ENCODE results near the gene LRRC37A2. TPM values are rescaled to one million over a fixed set of nuclear protein-coding genes. Genes with fewer than 3 reads are reported as not detected.
"Not testable (repeated sequence)": the region's sequence is repeated elsewhere in the genome, so short reads cannot be mapped to it uniquely, and the experiment has no call there.

The LRRC37A2 gene
- 10 to 100 TPM; 12.0 to 38.7 (median 19.9) TPM for total RNA-seq

- H3K27ac ChIP-seq; H3K4me3 ChIP-seq; in situ Hi-C loops (cut with MboI; ENCODE audit: low pct_unique_long_range_greater_than_20kb in 2 of 9, low sequenced_read_pairs in 9 of 9, unreplicated experiment in 9 of 9); ATAC-seq (replicated peaks in 6 of 8); H3K4me1 ChIP-seq (replicated peaks in 1 of 2): not testable (repeated sequence)
- WGBS, 10 experiments = no CpG with 5 or more reads among the region's 11 CpGs
Observed at GRCh38 chr17:46512168-46512567, at the start of gene LRRC37A2. Gene LRRC37A2 (plus strand): TSS chr17:46512468. CDS start chr17:46512713, 245 bp downstream.

GRCh38 chr17:46467618-46468017 lies 44.6 kb upstream of the LRRC37A2 start:
- H3K27ac ChIP-seq; H3K4me1 ChIP-seq (replicated peaks in 1 of 2); H3K4me3 ChIP-seq; in situ Hi-C loops (cut with MboI; ENCODE audit: low pct_unique_long_range_greater_than_20kb in 2 of 9, low sequenced_read_pairs in 9 of 9, unreplicated experiment in 9 of 9): not testable (repeated sequence)
- peak in 1 of 8 experiments; percentile 74 for ATAC-seq (replicated peaks in 6 of 8)
- WGBS, 10 experiments = no CpG with 5 or more reads among the region's 5 CpGs

- H3K4me1 ChIP-seq (replicated peaks in 1 of 2); ATAC-seq (replicated peaks in 6 of 8); H3K4me3 ChIP-seq; in situ Hi-C loops (cut with MboI; ENCODE audit: low pct_unique_long_range_greater_than_20kb in 2 of 9, low sequenced_read_pairs in 9 of 9, unreplicated experiment in 9 of 9); H3K27ac ChIP-seq: not testable (repeated sequence)
- no CpG with 5 or more reads among the region's 3 CpGs for WGBS, 10 experiments
Observed at GRCh38 chr17:46474489-46474888, 37.8 kb upstream of the LRRC37A2 start.

GRCh38 chr17:46475583-46475982 lies 36.7 kb upstream of the LRRC37A2 start:
- in situ Hi-C loops (cut with MboI; ENCODE audit: low pct_unique_long_range_greater_than_20kb in 2 of 9, low sequenced_read_pairs in 9 of 9, unreplicated experiment in 9 of 9); H3K4me1 ChIP-seq (replicated peaks in 1 of 2); H3K27ac ChIP-seq; H3K4me3 ChIP-seq; ATAC-seq (replicated peaks in 6 of 8): not testable (repeated sequence)
- no CpG with 5 or more reads among the region's 2 CpGs for WGBS, 10 experiments

- ATAC-seq (replicated peaks in 6 of 8) = peak in 5 of 8 experiments; percentile 12 to 75 (median 59)
- H3K4me3 ChIP-seq; H3K4me1 ChIP-seq (replicated peaks in 1 of 2); H3K27ac ChIP-seq; in situ Hi-C loops (cut with MboI; ENCODE audit: low pct_unique_long_range_greater_than_20kb in 2 of 9, low sequenced_read_pairs in 9 of 9, unreplicated experiment in 9 of 9): not testable (repeated sequence)
- no CpG with 5 or more reads among the region's 3 CpGs for WGBS, 10 experiments
Observed at GRCh38 chr17:46478823-46479222, 33.4 kb upstream of the LRRC37A2 start.

- in situ Hi-C loops (cut with MboI; ENCODE audit: low pct_unique_long_range_greater_than_20kb in 2 of 9, low sequenced_read_pairs in 9 of 9, unreplicated experiment in 9 of 9); ATAC-seq (replicated peaks in 6 of 8); H3K4me3 ChIP-seq; H3K27ac ChIP-seq; H3K4me1 ChIP-seq (replicated peaks in 1 of 2): not testable (repeated sequence)
- no CpG with 5 or more reads among the region's 2 CpGs for WGBS, 10 experiments
Observed at GRCh38 chr17:46481310-46481709, 31.0 kb upstream of the LRRC37A2 start.

- H3K4me3 ChIP-seq; in situ Hi-C loops (cut with MboI; ENCODE audit: low pct_unique_long_range_greater_than_20kb in 2 of 9, low sequenced_read_pairs in 9 of 9, unreplicated experiment in 9 of 9); H3K27ac ChIP-seq; ATAC-seq (replicated peaks in 6 of 8); H3K4me1 ChIP-seq (replicated peaks in 1 of 2): not testable (repeated sequence)
- no CpG with 5 or more reads among the region's 16 CpGs for WGBS, 10 experiments
Observed at GRCh38 chr17:46492021-46492420, 20.2 kb upstream of the LRRC37A2 start.

- peak in 1 of 8 experiments; percentile 41 for ATAC-seq (replicated peaks in 6 of 8)
- in situ Hi-C loops (cut with MboI; ENCODE audit: low pct_unique_long_range_greater_than_20kb in 2 of 9, low sequenced_read_pairs in 9 of 9, unreplicated experiment in 9 of 9); H3K4me3 ChIP-seq; H3K27ac ChIP-seq; H3K4me1 ChIP-seq (replicated peaks in 1 of 2): not testable (repeated sequence)
- WGBS, 10 experiments = no CpG with 5 or more reads among the region's 6 CpGs
Observed at GRCh38 chr17:46499437-46500139, 12.7 kb upstream of the LRRC37A2 start.

GRCh38 chr17:46505896-46506295 lies 6.4 kb upstream of the LRRC37A2 start:
- no CpG with 5 or more reads among the region's 7 CpGs for WGBS, 10 experiments
- in situ Hi-C loops (cut with MboI; ENCODE audit: low pct_unique_long_range_greater_than_20kb in 2 of 9, low sequenced_read_pairs in 9 of 9, unreplicated experiment in 9 of 9); ATAC-seq (replicated peaks in 6 of 8); H3K4me3 ChIP-seq; H3K4me1 ChIP-seq (replicated peaks in 1 of 2); H3K27ac ChIP-seq: not testable (repeated sequence)

GRCh38 chr17:46534716-46535115 lies 22.4 kb downstream of the LRRC37A2 start:
- H3K4me3 ChIP-seq; in situ Hi-C loops (cut with MboI; ENCODE audit: low pct_unique_long_range_greater_than_20kb in 2 of 9, low sequenced_read_pairs in 9 of 9, unreplicated experiment in 9 of 9); H3K27ac ChIP-seq; ATAC-seq (replicated peaks in 6 of 8); H3K4me1 ChIP-seq (replicated peaks in 1 of 2): not testable (repeated sequence)
- WGBS, 10 experiments = no CpG with 5 or more reads among the region's 22 CpGs

GRCh38 chr17:46548607-46549006 lies 36.3 kb downstream of the LRRC37A2 start:
- H3K27ac ChIP-seq; H3K4me1 ChIP-seq (replicated peaks in 1 of 2); in situ Hi-C loops (cut with MboI; ENCODE audit: low pct_unique_long_range_greater_than_20kb in 2 of 9, low sequenced_read_pairs in 9 of 9, unreplicated experiment in 9 of 9); ATAC-seq (replicated peaks in 6 of 8); H3K4me3 ChIP-seq: not testable (repeated sequence)
- WGBS, 10 experiments = 89 to 100% methylated on average over 2 to 5 of the region's 10 CpGs; no CpG with 5 or more reads in 8 of the 10 experiments

- in situ Hi-C loops (cut with MboI; ENCODE audit: low pct_unique_long_range_greater_than_20kb in 2 of 9, low sequenced_read_pairs in 9 of 9, unreplicated experiment in 9 of 9); ATAC-seq (replicated peaks in 6 of 8); H3K4me1 ChIP-seq (replicated peaks in 1 of 2); H3K4me3 ChIP-seq; H3K27ac ChIP-seq: not testable (repeated sequence)
- no CpG with 5 or more reads among the region's 20 CpGs for WGBS, 10 experiments
Observed at GRCh38 chr17:46559155-46559554, 46.9 kb downstream of the LRRC37A2 start.

- H3K4me3 ChIP-seq; in situ Hi-C loops (cut with MboI; ENCODE audit: low pct_unique_long_range_greater_than_20kb in 2 of 9, low sequenced_read_pairs in 9 of 9, unreplicated experiment in 9 of 9); H3K4me1 ChIP-seq (replicated peaks in 1 of 2); H3K27ac ChIP-seq: not testable (repeated sequence)
- no CpG with 5 or more reads among the region's 3 CpGs for WGBS, 10 experiments
- ATAC-seq (replicated peaks in 6 of 8) = peak in 3 of 8 experiments; percentile 45 to 81 (median 73)
Observed at GRCh38 chr17:46560048-46560447, 47.8 kb downstream of the LRRC37A2 start.

- in situ Hi-C loops (cut with MboI; ENCODE audit: low pct_unique_long_range_greater_than_20kb in 2 of 9, low sequenced_read_pairs in 9 of 9, unreplicated experiment in 9 of 9); H3K27ac ChIP-seq; H3K4me3 ChIP-seq; H3K4me1 ChIP-seq (replicated peaks in 1 of 2): not testable (repeated sequence)
- no CpG with 5 or more reads among the region's 2 CpGs for whole genome bisulfite sequencing, 10 experiments
- ATAC-seq (replicated peaks in 6 of 8) = peak in 1 of 8 experiments; percentile 46
Observed at GRCh38 chr17:46566284-46566683, 54.0 kb downstream of the LRRC37A2 start.

Data from motor neuron (in vitro differentiated cells).